Measurements from ENCODE around the gene FBXO48.

Gene FBXO48

DNA sequence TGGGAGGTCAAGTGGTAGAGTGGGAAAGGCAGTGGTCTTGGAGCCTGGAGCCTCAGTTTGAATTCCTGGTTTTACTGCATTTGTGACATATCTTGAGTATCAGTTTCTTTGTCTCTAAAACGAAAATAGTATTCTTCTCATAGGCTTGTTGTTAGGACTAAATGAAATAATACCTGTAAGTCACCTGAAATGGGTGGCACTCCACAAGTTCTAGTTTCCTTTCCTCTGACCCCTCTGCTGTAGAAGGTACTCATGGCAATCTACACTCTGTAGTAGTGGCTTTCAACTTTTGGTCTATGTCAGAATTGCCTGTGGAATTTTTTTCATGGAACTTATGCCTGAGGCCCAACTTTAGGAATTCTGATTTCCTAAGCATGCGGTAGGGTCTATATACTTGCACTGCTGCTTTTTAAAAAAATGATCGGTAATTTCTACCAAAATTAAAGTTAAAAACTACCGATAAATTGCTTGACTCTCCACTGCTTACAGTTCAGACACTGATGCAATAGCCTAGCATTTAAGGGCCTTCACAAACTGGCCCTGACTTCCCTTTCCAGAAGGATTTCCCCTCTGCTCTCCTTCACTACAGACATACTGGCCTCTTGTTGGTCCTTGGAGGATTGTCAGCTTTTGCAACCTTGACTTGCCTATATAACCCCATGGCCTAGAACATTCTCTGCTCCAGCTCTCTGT lies 54.8 kb downstream of the FBXO48 start:
- peak; percentile 64 to 83 (median 76) for DNase-seq

DNA sequence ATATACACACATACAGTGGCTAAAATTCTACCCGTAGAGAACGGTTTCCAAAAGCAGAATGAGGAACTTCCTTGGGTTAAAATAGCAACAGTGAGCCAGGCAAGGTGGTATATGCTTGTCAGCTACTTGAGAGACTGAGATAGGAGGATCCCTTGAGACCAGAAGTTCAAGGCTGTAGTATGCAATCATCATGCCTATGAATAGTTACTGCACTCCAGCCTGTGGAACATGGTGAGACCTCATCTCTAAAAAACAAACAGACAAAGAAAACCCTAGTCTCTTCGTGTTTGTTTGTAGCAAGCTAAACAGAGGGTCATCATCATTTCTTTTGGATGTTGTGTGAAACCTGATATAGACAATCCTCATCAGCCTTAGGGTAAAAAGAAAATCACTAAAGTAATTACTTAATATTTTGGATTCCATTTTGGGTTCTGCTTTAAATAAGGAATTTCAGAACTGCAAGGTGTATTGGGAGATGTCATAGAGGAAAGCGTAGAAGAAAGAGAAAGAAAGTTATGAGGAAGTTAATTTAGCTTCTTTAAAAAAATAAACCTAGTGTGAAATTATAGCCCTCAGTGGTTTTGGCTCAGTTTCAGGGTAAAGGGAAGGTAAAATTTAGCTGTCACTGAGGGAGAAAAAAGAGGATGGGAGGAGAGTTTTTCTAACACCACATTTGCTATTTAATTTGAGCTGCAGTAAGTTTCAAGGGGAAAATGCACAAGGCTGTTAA lies 55.5 kb downstream of the FBXO48 start:
- peak in 1 of 4 experiments; percentile 61 for DNase-seq

All from suppressor macrophage (primary cell).